Neutrophil (primary cell): ENCODE measurements around the gene NTM.

Experiments used
- H3K27ac ChIP-seq: fragments of 200-600 bp; sonication (generic); 2 replicates; pipeline ENCODE4 v1.5.1; 2016; ENCODE audit warnings: mild to moderate bottlenecking, moderate library complexity
- H3K27me3 ChIP-seq: fragments of 200-600 bp; sonication (generic); 2 replicates; pipeline ENCODE4 v1.6.0; 2016; ENCODE audit warnings: mild to moderate bottlenecking
- H3K36me3 ChIP-seq: fragments of 200-600 bp; sonication (generic); 2 replicates; pipeline ENCODE4 v1.5.1; 2017
- H3K4me1 ChIP-seq, 2 experiments: fragments of 200-600 bp in 1 of 2; sonication (generic) in 1 of 2; 1 replicate in 1 of 2; 2 replicates in 1 of 2; pipeline versions ENCODE4 v1.5.1 to v1.6.1; 2013 to 2016; ENCODE audit warnings: low read depth in 1 of 2, low read length in 1 of 2, mild to moderate bottlenecking in 1 of 2, moderate library complexity in 1 of 2; ENCODE audit not compliant: control insufficient read depth in 1 of 2, insufficient read depth in 1 of 2
- H3K4me3 ChIP-seq, 2 experiments: fragments of 200-600 bp in 1 of 2; sonication (generic) in 1 of 2; 1 replicate in 1 of 2; 2 replicates in 1 of 2; pipeline ENCODE4 v1.5.1; 2013 to 2016; ENCODE audit warnings: low read depth in 1 of 2, low read length in 1 of 2, mild to moderate bottlenecking in 1 of 2, moderate library complexity in 1 of 2
- H3K9me3 ChIP-seq: fragments of 200-600 bp; sonication (generic); 2 replicates; pipeline ENCODE4 v1.5.1; 2016
- CTCF ChIP-seq: fragments of 200-600 bp; sonication (generic); IDR thresholded peaks from 2 replicates; pipeline ENCODE4 v1.5.1; 2016; ENCODE audit warnings: antibody characterized with exemption

The NTM gene

GRCh38 chr11:132058211-132058772, 687.9 kb downstream of the NTM start:
- TF ChIP-seq CTCF: no peak
- H3K27ac ChIP-seq: no peak overlapping the region

GRCh38 chr11:132060567-132060966, 690.2 kb downstream of the NTM start:
- TF ChIP-seq CTCF: no peak
- H3K27me3 ChIP-seq: no peaks in the 10 kb centered on the region
- peaks cover 0 to 13% of the 10 kb centered on the region in 2 experiments for H3K4me1 ChIP-seq
- no peak overlapping the region for H3K4me3 ChIP-seq
- H3K36me3 ChIP-seq: no peaks in the 10 kb centered on the region
- no peak overlapping the region for H3K27ac ChIP-seq
- H3K9me3 ChIP-seq: no peaks in the 10 kb centered on the region

More at GRCh38 chr11:132058211-132058772, 687.9 kb downstream of the NTM start:
- Histone ChIP-seq H3K27me3 (no peaks in the 10 kb centered on the region), H3K4me1 (peaks cover 0 to 13% of the 10 kb centered on the region in 2 experiments), H3K36me3 (no peaks in the 10 kb centered on the region), H3K9me3 (no peaks in the 10 kb centered on the region), H3K4me3 (no peak overlapping the region)

- H3K27ac ChIP-seq: no peak overlapping the region
- H3K4me1 ChIP-seq: peaks cover 0 to 13% of the 10 kb centered on the region in 2 experiments
- H3K27me3 ChIP-seq: no peaks in the 10 kb centered on the region
- H3K36me3 ChIP-seq: no peaks in the 10 kb centered on the region
- H3K9me3 ChIP-seq: no peaks in the 10 kb centered on the region
- TF ChIP-seq CTCF: no peak
- no peak overlapping the region for H3K4me3 ChIP-seq
Observed at GRCh38 chr11:132062031-132062430, 691.6 kb downstream of the NTM start.

- Histone ChIP-seq H3K4me1 (peaks cover 0 to 13% of the 10 kb centered on the region in 2 experiments), H3K9me3 (no peaks in the 10 kb centered on the region), H3K4me3 (no peak overlapping the region), H3K27ac (no peak overlapping the region), H3K27me3 (no peaks in the 10 kb centered on the region), H3K36me3 (no peaks in the 10 kb centered on the region)
- no peak for TF ChIP-seq CTCF
Observed at GRCh38 chr11:132062541-132062940, 692.1 kb downstream of the NTM start.

- no peak overlapping the region for H3K27ac ChIP-seq
- no peaks in the 10 kb centered on the region for H3K9me3 ChIP-seq
- no peaks in the 10 kb centered on the region for H3K36me3 ChIP-seq
- H3K4me1 ChIP-seq: no peaks in the 10 kb centered on the region
- no peak for TF ChIP-seq CTCF
- H3K4me3 ChIP-seq: no peak overlapping the region
- no peaks in the 10 kb centered on the region for H3K27me3 ChIP-seq
Observed at GRCh38 chr11:132064987-132065620, 694.7 kb downstream of the NTM start.
